GF-D8 (cell line): ENCODE measurements around the gene AGRN.
"Not testable (repeated sequence)": the region's sequence is repeated elsewhere in the genome, so short reads cannot be mapped to it uniquely, and the experiment has no call there.

ENCODE experiments used
- DNase-seq: peaks from one replicate; lab custom pipeline; 2025; lab: John Stamatoyannopoulos, UW

Gene AGRN

GRCh38 chr1:1067284-1067859 lies 47.5 kb downstream of the AGRN start:
- DNase-seq, result no peak

GRCh38 chr1:1067860-1068516 lies 48.1 kb downstream of the AGRN start:
- no peak for DNase-seq

GRCh38 chr1:1068517-1069055 lies 48.7 kb downstream of the AGRN start:
- DNase-seq, result no peak

GRCh38 chr1:1069056-1069710 lies 49.3 kb downstream of the AGRN start:
- no peak for DNase-seq

- no peak for DNase-seq
Observed at GRCh38 chr1:1069711-1070676, 50.1 kb downstream of the AGRN start.

GRCh38 chr1:1071486-1072298 lies 51.8 kb downstream of the AGRN start:
- no peak for DNase-seq

GRCh38 chr1:1072299-1072848 lies 52.5 kb downstream of the AGRN start:
- no peak for DNase-seq

- no peak for DNase-seq
Observed at GRCh38 chr1:1072849-1073742, 53.2 kb downstream of the AGRN start.

- DNase-seq, result no peak
Observed at GRCh38 chr1:1073743-1074587, 54.0 kb downstream of the AGRN start, which contains the start of gene RNF223. Gene RNF223, minus strand, starts transcription at chr1:1074306. Its CDS starts 1,740 bp downstream, at chr1:1072566.

GRCh38 chr1:1074631-1075147 lies 54.8 kb downstream of the AGRN start:
- DNase-seq, result no peak

GRCh38 chr1:1075148-1075935 lies 55.4 kb downstream of the AGRN start:
- no peak for DNase-seq

GRCh38 chr1:1077396-1077795 lies 57.5 kb downstream of the AGRN start:
- DNase-seq, result not testable (repeated sequence)

GRCh38 chr1:1079408-1080121 lies 59.6 kb downstream of the AGRN start:
- DNase-seq, result no peak

GRCh38 chr1:1080122-1080757 lies 60.3 kb downstream of the AGRN start:
- no peak for DNase-seq

- no peak for DNase-seq
Observed at GRCh38 chr1:1080951-1081310, 61.0 kb downstream of the AGRN start.
